VCaP (cell line): ENCODE data around the gene OTOP3.
"Not testable (repeated sequence)": the region's sequence is repeated elsewhere in the genome, so short reads cannot be mapped to it uniquely, and the experiment has no call there.

Experiments used
- H3K27ac ChIP-seq: fragments of 450-650 bp; 2 replicates; pipeline ENCODE4 v1.5.1; 2017
- CTCF ChIP-seq: fragments of 450-650 bp; conservative IDR thresholded peaks from 2 replicates; pipeline ENCODE4 v1.5.1; 2017; ENCODE audit warnings: mild to moderate bottlenecking, moderate library complexity

The OTOP3 gene

GRCh38 chr17:74898376-74898946, 37.2 kb upstream of the OTOP3 start:
- TF ChIP-seq CTCF = no peak
- H3K27ac ChIP-seq = no peak overlapping the region

DNA sequence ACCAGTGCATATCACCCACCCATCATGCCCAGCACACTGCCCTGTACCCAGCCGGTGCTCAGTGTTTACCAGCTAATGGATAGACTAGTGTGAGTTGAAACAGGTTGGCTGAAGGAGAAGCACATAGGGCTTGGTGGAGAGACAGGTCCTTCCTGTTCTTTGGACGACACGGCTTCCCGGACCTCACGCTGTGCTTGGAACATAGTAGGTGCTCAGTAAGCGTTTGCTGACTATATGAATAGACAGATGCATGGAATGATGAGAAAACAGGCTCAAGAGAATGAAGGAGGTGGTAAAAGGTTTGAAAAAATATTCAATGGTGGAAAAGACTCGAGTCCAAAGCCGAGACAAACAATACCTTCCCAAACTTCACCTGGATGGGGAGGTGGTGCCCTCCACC, 35.5 kb upstream of the OTOP3 start:
- TF ChIP-seq CTCF = no peak
- H3K27ac ChIP-seq = no peak overlapping the region

DNA sequence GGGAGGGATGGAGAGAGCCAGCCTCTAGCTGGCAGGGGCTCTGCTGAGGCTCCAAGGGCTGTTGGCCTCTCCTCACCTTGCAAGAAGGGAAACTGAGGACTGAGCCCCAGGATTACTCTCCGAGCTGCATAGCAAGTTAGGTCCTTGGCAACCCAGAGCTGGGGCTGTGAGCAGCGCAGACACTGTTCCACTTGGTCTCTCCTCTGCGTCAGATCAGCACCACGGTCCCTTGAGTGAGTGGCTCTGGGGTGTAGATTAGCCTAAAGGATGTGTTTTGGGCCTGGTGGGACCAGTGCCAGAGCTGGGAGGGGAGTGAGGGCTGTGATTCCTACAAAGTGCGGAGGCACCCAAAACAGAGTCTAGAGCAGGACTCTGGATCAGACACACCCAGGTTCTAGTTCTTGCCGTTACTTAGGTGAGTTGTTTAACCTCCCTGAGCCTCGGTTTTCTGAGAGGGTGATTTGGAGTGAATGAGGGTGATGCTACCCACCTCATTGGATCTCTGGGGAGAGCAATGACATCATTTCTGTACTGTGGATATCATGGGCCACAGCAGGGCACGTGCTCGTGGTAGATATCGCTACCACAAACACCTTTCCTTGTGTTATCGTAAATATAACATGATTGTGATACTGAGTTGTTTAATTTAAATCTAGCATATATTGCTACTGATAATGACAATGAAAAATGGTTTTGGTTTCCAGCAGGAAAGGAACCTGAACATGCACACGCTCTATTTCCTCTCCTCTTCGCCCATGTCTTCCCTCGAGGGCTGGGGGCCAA, 34.2 kb upstream of the OTOP3 start:
- TF ChIP-seq CTCF = no peak

DNA sequence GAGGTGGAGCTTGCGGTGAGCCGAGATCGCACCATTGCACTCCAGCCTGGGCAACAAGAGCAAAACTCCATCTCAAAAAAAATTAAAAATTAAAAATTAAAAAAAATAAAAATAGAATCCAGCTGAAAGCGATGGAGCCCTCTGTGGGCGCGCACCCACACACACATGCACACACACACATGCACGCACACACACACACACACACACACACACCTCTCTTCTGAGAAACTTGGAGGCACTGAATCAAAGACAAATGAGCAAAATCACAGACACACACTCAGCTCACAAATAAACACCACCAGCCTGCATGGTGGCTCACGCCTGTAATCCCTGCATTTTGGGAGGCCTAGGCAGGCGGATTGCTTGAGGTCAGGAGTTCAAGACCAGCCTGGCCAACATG, 32.7 kb upstream of the OTOP3 start:
- H3K27ac ChIP-seq = no peak overlapping the region
- TF ChIP-seq CTCF = no peak

More for the DNA sequence above, 34.2 kb upstream of the OTOP3 start:
- no peak overlapping the region for H3K27ac ChIP-seq

DNA sequence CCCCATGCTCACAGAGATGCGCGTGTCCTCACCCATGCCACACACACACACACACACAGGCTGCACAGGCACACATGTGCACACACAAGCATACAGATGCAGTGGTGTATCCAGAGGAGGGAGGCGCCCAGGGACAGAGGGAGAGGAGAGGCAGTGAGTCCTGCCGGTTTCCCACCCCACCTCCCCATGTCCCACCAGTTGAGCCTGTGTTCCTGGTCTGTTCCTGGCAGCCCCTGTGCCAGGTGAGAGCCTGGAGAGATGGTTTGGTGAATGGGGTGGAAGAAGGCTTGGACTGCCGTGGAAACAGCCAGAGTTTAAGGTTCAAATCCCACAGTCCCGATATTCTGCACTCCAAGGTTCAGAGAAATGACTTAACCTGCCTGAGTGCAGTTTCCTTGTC, 32.0 kb upstream of the OTOP3 start:
- TF ChIP-seq CTCF = no peak
- no peak overlapping the region for H3K27ac ChIP-seq

DNA sequence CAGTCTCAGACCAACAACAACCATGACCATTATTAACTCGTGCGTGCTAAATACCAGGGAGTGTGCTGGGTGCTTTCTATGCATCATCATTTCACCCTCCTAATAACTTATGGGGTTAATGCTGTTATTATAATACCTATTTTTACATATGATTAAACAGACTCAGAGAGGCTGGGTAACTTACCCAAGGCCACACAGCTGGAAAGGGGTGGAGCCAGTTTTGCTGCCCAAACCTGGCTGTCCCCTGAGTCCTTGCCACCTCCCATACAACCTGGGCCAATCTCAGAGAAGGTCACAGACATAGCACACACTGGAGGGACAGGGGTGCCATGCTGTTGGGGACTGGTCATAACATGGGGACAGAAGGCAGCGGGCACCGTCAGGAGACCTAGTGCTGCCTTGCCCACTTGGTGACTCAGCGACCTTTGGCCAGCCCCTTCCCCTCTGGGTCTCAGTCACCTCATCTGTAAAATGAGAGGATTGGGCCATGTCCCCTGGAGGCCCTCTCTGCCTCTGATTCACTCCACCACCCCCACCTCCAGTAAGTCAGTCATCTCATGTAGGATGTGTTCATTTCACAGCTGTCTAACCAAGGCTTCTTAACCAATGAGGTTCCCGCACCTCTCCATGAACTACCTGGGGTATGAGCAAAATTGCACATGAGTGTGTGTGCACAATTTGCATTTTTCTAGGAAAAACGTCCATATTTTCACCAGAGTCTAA, 30.9 kb upstream of the OTOP3 start:
- H3K27ac ChIP-seq = no peak overlapping the region
- TF ChIP-seq CTCF = no peak

DNA sequence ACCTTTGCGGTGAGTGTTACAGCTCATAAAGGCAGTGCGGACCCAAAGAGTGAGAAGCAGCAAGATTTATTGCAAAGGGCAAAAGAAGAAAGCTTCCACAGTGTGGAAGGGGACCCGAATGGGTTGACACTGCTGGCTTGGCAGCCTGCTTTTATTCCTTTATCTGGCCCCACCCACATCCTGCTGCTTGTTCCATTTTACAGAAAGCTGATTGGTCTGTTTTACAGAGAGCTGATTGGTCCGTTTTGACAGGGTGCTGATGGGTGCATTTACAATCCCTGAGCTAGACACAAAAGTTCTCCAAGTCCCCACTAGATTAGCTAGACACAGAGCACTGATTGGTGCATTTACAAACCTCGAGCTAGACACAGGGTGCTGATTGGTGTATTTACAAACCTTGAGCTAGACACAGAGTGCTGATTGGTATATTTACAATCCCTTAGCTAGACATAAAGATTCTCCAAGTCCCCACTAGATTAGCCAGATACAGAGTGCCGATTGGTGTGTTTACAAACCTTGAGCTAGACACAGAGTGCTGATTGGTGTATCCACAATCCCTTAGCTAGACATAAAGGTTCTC, 29.4 kb upstream of the OTOP3 start:
- not testable (repeated sequence) for H3K27ac ChIP-seq
